ENCODE data around the gene CEP164. TPM values are rescaled to one million over a fixed set of nuclear protein-coding genes. Genes with fewer than 3 reads are reported as not detected.

Gene CEP164
- total and polyA plus RNA-seq, 10 of the 15 experiments (the other 5 are each of a cell fraction or from before 2014, with no cell fraction given): 4.2 to 31.2 (median 20.2) TPM

DNA sequence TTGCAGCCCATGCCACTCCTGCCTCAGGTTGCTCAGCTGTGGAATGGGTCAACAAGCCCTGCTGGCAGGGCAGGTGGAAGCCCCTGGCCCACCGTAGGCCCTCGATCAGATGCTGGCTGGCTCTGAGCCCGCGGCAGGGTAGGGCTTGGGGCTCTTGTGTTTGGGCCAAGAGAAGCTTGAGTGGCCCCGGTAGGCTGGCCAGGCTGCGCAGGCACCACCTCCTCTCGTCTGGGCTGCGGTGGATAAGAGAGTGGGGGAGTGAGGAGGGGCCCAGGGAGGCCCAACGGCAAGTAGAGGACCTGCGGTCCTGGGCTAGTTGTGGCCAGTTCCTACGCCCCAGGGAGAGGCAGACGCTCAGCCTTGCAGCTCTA, 115.2 kb downstream of the CEP164 start:
- ATAC-seq (no peak), DNase-seq (ENCODE audit: low read depth, low spot score) (no peak), FAIRE-seq (no peak)
- intact Hi-C loops (cut with micrococcal nuclease; ENCODE audit: unreplicated experiment): no loop called here
- H2AFZ ChIP-seq (ENCODE audit: control insufficient read depth, low read depth, low read length): no peak overlapping the region
- ChIA-PET SMC1A (ENCODE audit: uncharacterized antibody, unreplicated experiment) (interaction anchor here (0.9 kb wide), 1 partner anchor 13 kb away, joined by 3 read pairs; no protein-coding TSS in a partner anchor), POLR2A (interaction anchor here (1.2 kb wide), 1 partner anchor 13 kb away, joined by 4 read pairs; no protein-coding TSS in a partner anchor), RAD21 (ENCODE audit: unreplicated experiment) (interaction anchor here (0.8 kb wide), 1 partner anchor 16 kb away, joined by 4 read pairs; no protein-coding TSS in a partner anchor), CTCF (interaction anchor here (1.2 to 4.3 kb wide), 4 partner anchors 17 to 373 kb away, joined by 4 to 24 read pairs (median 17); no protein-coding TSS in a partner anchor)
- H3K27me3 ChIP-seq (replicated peaks in 1 of 2; ENCODE audit: control insufficient read depth in 2 of 2, insufficient read depth in 2 of 2, low read length in 1 of 2): no peaks in the 10 kb centered on the region; a peak in 1 of 4 replicates
- no peak overlapping the region for H3K27ac ChIP-seq (ENCODE audit: control insufficient read depth, insufficient read depth)
- no peaks in the 10 kb centered on the region for H3K36me3 ChIP-seq (ENCODE audit: control insufficient read depth in 2 of 2, insufficient read depth in 2 of 2, low read length in 1 of 2)
- WGBS (ENCODE audit: insufficient coverage, insufficient replicate concordance, low lambda C conversion rate, missing lambda C conversion rate): 59% methylated on average over 12 of the region's 12 CpGs
- H3K79me2 ChIP-seq (ENCODE audit: control insufficient read depth, insufficient read depth, low read length): no peaks in the 10 kb centered on the region
- H3K9me3 ChIP-seq (replicated peaks; ENCODE audit: control insufficient read depth, insufficient read depth, low read length): no peaks in the 10 kb centered on the region
- no TSS peak for BruUV-seq (replicated peaks)
- H4K20me1 ChIP-seq (ENCODE audit: control insufficient read depth, insufficient read depth): no peaks in the 10 kb centered on the region
- H3K4me3 ChIP-seq: no peak overlapping the region
- TF ChIP-seq YY1 (IDR thresholded peaks at IDR 0.05; ENCODE audit: low read depth, low read length): no peak
- no peak for TF ChIP-seq CHD2 (IDR thresholded peaks at IDR 0.05; ENCODE audit: borderline replicate concordance, low read depth, low read length)
- TF ChIP-seq ZNF24 (IDR thresholded peaks at IDR 0.05): no peak
- TF ChIP-seq RBBP5 (conservative IDR thresholded peaks at IDR 0.05): no peak
- no peak for TF ChIP-seq EP300 (IDR thresholded peaks at IDR 0.05; ENCODE audit: borderline replicate concordance in 1 of 2, control insufficient read depth in 1 of 2, low read depth in 2 of 2, low read length in 2 of 2)
- no peak for TF ChIP-seq POLR2A (IDR thresholded peaks at IDR 0.05; ENCODE audit: low read depth, low read length)
- TF ChIP-seq ESRRA (IDR thresholded peaks at IDR 0.05; ENCODE audit: low read length): no peak
- TF ChIP-seq SKIL (IDR thresholded peaks at IDR 0.05; ENCODE audit: low read depth, poor library complexity, severe bottlenecking): no peak
- no peak for TF ChIP-seq SIX5 (IDR thresholded peaks at IDR 0.05; ENCODE audit: low read depth, low read length, severe bottlenecking)
- TF ChIP-seq, protein P1, sequence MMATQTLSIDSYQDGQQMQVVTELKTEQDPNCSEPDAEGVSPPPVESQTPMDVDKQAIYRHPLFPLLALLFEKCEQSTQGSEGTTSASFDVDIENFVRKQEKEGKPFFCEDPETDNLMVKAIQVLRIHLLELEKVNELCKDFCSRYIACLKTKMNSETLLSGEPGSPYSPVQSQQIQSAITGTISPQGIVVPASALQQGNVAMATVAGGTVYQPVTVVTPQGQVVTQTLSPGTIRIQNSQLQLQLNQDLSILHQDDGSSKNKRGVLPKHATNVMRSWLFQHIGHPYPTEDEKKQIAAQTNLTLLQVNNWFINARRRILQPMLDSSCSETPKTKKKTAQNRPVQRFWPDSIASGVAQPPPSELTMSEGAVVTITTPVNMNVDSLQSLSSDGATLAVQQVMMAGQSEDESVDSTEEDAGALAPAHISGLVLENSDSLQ (IDR thresholded peaks at IDR 0.05): no peak
- TF ChIP-seq MEF2A (IDR thresholded peaks at IDR 0.05; ENCODE audit: insufficient read depth, low read depth, low read length): no peak
- no peak overlapping the region for H3K4me2 ChIP-seq (ENCODE audit: control insufficient read depth, insufficient read depth)
- in situ Hi-C loops (cut with MboI): loop anchor here (25.0 kb wide), 1 partner anchor 619 kb away; no protein-coding TSS in a partner anchor
- H3K9ac ChIP-seq (ENCODE audit: control insufficient read depth, insufficient read depth, low read length): no peak overlapping the region
- H3K4me1 ChIP-seq (ENCODE audit: control insufficient read depth, insufficient read depth, low read length): peaks cover 2% of the 10 kb centered on the region; the same call in 1 of the 2 replicates

All from GM12878 (cell line).